ENCODE measurements around the gene POLN. TPM values are rescaled to one million over a fixed set of nuclear protein-coding genes. Genes with fewer than 3 reads are reported as not detected.

The POLN gene
- total and polyA plus RNA-seq, 2 of the 4 experiments (the other 2 are of a cell fraction): 0.63 to 0.72 TPM

- H4K8ac ChIP-seq (ENCODE audit: low read depth in 2 of 2, low read length in 2 of 2): peak overlapping the region; percentile 65 to 75; a peak in 3 of 4 replicates
- peak overlapping the region; percentile 75 for H3K23ac ChIP-seq (ENCODE audit: low read depth, low read length)
- ATAC-seq (ENCODE audit: low read depth): no peak
- peak overlapping the region; percentile 97 for H3K4me3 ChIP-seq (ENCODE audit: insufficient read depth, low read depth, low read length)
- H2AK5ac ChIP-seq (ENCODE audit: low read depth, low read length): peak overlapping the region; percentile 54
- intact Hi-C loops (cut with micrococcal nuclease) (loop anchor here (5.0 to 10.0 kb wide), 3 partner anchors 92 to 207 kb away; partner anchors contain the start of genes CFAP99, RNF4 and ZFYVE28), in situ Hi-C loops (cut with MboI; ENCODE audit: low sequenced_read_pairs) (no loop called here), dilution Hi-C loops (cut with HindIII; ENCODE audit: low sequenced_read_pairs, unreplicated experiment) (no loop called here)
- peak overlapping the region; percentile 85 for H3K14ac ChIP-seq (replicated peaks; ENCODE audit: low read depth, low read length)
- no peak overlapping the region; the same call in 1 of the 2 replicates for H3K18ac ChIP-seq (ENCODE audit: low read depth, low read length)
- peak overlapping the region; percentile 83 for H3K4me2 ChIP-seq (ENCODE audit: low read depth, low read length)
- H2BK15ac ChIP-seq (ENCODE audit: low read depth, low read length): no peak overlapping the region
- CTCF ChIA-PET: no interaction called here
- H3K4ac ChIP-seq (ENCODE audit: low read depth, low read length): peak overlapping the region; percentile 85
- H3K36me3 ChIP-seq (ENCODE audit: control insufficient read depth, insufficient read depth, low read length): peaks cover 29% of the 10 kb centered on the region; the same call in 1 of the 2 replicates
- peaks cover 28 to 47% of the 10 kb centered on the region in 2 experiments for H3K79me1 ChIP-seq (ENCODE audit: low read depth in 1 of 2, low read length in 2 of 2)
- no peaks in the 10 kb centered on the region for H3K9me3 ChIP-seq (ENCODE audit: control insufficient read depth, insufficient read depth, low read length)
- peak overlapping the region; percentile 76 for H4K5ac ChIP-seq (ENCODE audit: low read depth, low read length)
- H3K56ac ChIP-seq (ENCODE audit: extremely low read depth, insufficient read depth, low read length): peak overlapping the region; percentile 38; the same call in 1 of the 2 replicates
- peaks cover 6% of the 10 kb centered on the region; the same call in 1 of the 2 replicates for H3K4me1 ChIP-seq (ENCODE audit: control insufficient read depth, insufficient read depth, low read length)
- H4K91ac ChIP-seq (ENCODE audit: insufficient read depth, low read depth, low read length): peak overlapping the region; percentile 56
- H4K20me1 ChIP-seq (ENCODE audit: insufficient read depth, low read length): peaks cover 45% of the 10 kb centered on the region
- H2AFZ ChIP-seq (replicated peaks; ENCODE audit: low read length, poor library complexity): peak overlapping the region; percentile 91
- POLR2A ChIA-PET (ENCODE audit: unreplicated experiment): no interaction called here
- H2BK5ac ChIP-seq (ENCODE audit: low read depth, low read length, poor library complexity, severe bottlenecking): no peak overlapping the region
- peak overlapping the region; percentile 89 for H3K27ac ChIP-seq (ENCODE audit: insufficient read depth, low read length)
- H3K9ac ChIP-seq (ENCODE audit: low read depth, low read length): peak overlapping the region; percentile 87
- WGBS, 2 experiments (ENCODE audit: extremely low coverage in 2 of 2, insufficient read length in 1 of 2): 56% methylated on average over 12 of the region's 23 CpGs; no CpG with 5 or more reads in 1 of the 2 experiments
- peaks cover 4% of the 10 kb centered on the region; the same call in 1 of the 2 replicates for H3K9me1 ChIP-seq (ENCODE audit: insufficient read depth, low read length)
- no TSS peak for BruUV-seq (replicated peaks)
- TF ChIP-seq RFX5 (IDR thresholded peaks at IDR 0.05; ENCODE audit: low read depth, low read length) (no peak), MAZ (IDR thresholded peaks at IDR 0.05; ENCODE audit: borderline replicate concordance, low read depth, low read length) (no peak), FOS (IDR thresholded peaks at IDR 0.05; ENCODE audit: low read depth, low read length) (no peak)
- peak overlapping the region; percentile 99 for H2AK9ac ChIP-seq (replicated peaks; ENCODE audit: low read depth, low read length, poor library complexity)
- DNase-seq: no peak
- H2BK120ac ChIP-seq (ENCODE audit: low read depth, low read length): peak overlapping the region; percentile 26; the same call in 1 of the 2 replicates
- no peaks in the 10 kb centered on the region for H3K27me3 ChIP-seq (ENCODE audit: control insufficient read depth, insufficient read depth, low read length)
- H2BK20ac ChIP-seq (ENCODE audit: low read depth, low read length): no peak overlapping the region
These were observed 18.6 kb upstream of the POLN start for GRCh38 chr4:2260344-2261109.

All from IMR-90 (cell line).